Tibial nerve (tissue), 4 donors: ENCODE results near the gene FILIP1. TPM values are rescaled to one million over a fixed set of nuclear protein-coding genes. Genes with fewer than 3 reads are reported as not detected.

ENCODE experiments used
- DNase-seq, 2 donors: peaks; one replicate each; pipeline ENCODE4 v3.0.0-alpha.2; 2019; ENCODE audit warnings: low spot score in 2 of 2
- H3K27ac ChIP-seq, 4 donors: fragments of 200-600 bp; sonication (generic) in 3 of 4; one replicate each; pipeline ENCODE4 v1.5.1; 2017 to 2019; ENCODE audit warnings: mild to moderate bottlenecking in 1 of 4
- H3K27me3 ChIP-seq, 2 donors: fragments of 200-600 bp; sonication (generic) in 1 of 2; one replicate each; pipeline versions ENCODE4 v1.5.1 to v1.6.0; 2017 to 2019
- H3K36me3 ChIP-seq, 3 donors: fragments of 200-600 bp; sonication (generic); one replicate each; pipeline ENCODE4 v1.5.1; 2018 to 2019
- H3K4me1 ChIP-seq, 4 donors: fragments of 200-600 bp; sonication (generic) in 3 of 4; one replicate each; pipeline ENCODE4 v1.5.1; 2017 to 2019
- H3K4me3 ChIP-seq, 4 donors: fragments of 200-600 bp; sonication (generic) in 3 of 4; one replicate each; pipeline ENCODE4 v1.5.1; 2017 to 2019; ENCODE audit warnings: mild to moderate bottlenecking in 1 of 4, moderate library complexity in 1 of 4
- H3K9me3 ChIP-seq, 4 donors: fragments of 200-600 bp; sonication (generic) in 3 of 4; one replicate each; pipeline ENCODE4 v1.5.1; 2017 to 2019
- CTCF ChIP-seq, 5 experiments: fragments of 200-600 bp in 3 of 5; fragments of 450-650 bp in 2 of 5; sonication (generic) in 3 of 5; IDR thresholded peaks; one replicate each; pipeline ENCODE4 v1.5.1; 2016 to 2019; ENCODE audit warnings: antibody characterized with exemption in 5 of 5, mild to moderate bottlenecking in 3 of 5, moderate library complexity in 2 of 5
- EP300 ChIP-seq, 2 donors: sonication (generic); formaldehyde crosslinking; IDR thresholded peaks; one replicate each; pipeline ENCODE4 v1.6.1; 2017; ENCODE audit warnings: antibody characterized with exemption in 2 of 2, mild to moderate bottlenecking in 1 of 2
- POLR2A ChIP-seq, 2 donors: fragments of 450-650 bp; IDR thresholded peaks; one replicate each; pipeline ENCODE4 v1.6.1; 2017; ENCODE audit warnings: antibody characterized with exemption in 2 of 2, mild to moderate bottlenecking in 2 of 2, moderate library complexity in 2 of 2
- WGBS, 2 donors: methylation state at CpG; one replicate each; pipeline ENCODE4 v1.1.5; 2018; 5-methylcytosine and 5-hydroxymethylcytosine counted together
- total RNA-seq, 4 donors: library from RNA; depleted of rRNA; stranded (reverse); fragments of >200 nt; gene quantifications; one replicate each; pipeline ENCODE4 v1.1.0, GENCODE V29; 2016

Gene FILIP1
- total RNA-seq, 4 donors from 2014 or later = 6.0 to 16.3 (median 13.3) TPM

- TF ChIP-seq POLR2A (IDR thresholded peaks at IDR 0.05) (no peak), EP300 (IDR thresholded peaks at IDR 0.05) (no peak), CTCF (IDR thresholded peaks at IDR 0.05) (no peak)
- Histone ChIP-seq H3K27me3 (no peaks in the 10 kb centered on the region), H3K4me1 (no peaks in the 10 kb centered on the region), H3K9me3 (no peaks in the 10 kb centered on the region), H3K27ac (no peak overlapping the region), H3K36me3 (no peaks in the 10 kb centered on the region), H3K4me3 (no peak overlapping the region)
- DNase-seq = no peak
- 36 to 38% methylated on average over 1 of the region's 1 CpG for WGBS, 2 donors
Observed at GRCh38 chr6:75419980-75420379, 73.6 kb downstream of the FILIP1 start.

GRCh38 chr6:75419416-75419815, 74.2 kb downstream of the FILIP1 start:
- Histone ChIP-seq H3K27ac (no peak overlapping the region), H3K27me3 (no peaks in the 10 kb centered on the region), H3K4me1 (no peaks in the 10 kb centered on the region), H3K36me3 (no peaks in the 10 kb centered on the region), H3K4me3 (no peak overlapping the region), H3K9me3 (no peaks in the 10 kb centered on the region)
- DNase-seq = no peak
- no peak for TF ChIP-seq EP300 (IDR thresholded peaks at IDR 0.05)
- no peak for TF ChIP-seq CTCF (IDR thresholded peaks at IDR 0.05)
- TF ChIP-seq POLR2A (IDR thresholded peaks at IDR 0.05) = no peak
- 86 to 93% methylated on average over 3 of the region's 3 CpGs for WGBS, 2 donors

- Histone ChIP-seq H3K4me1 (peaks cover 0 to 7% (median 0%) of the 10 kb centered on the region in 4 donors), H3K9me3 (no peaks in the 10 kb centered on the region), H3K36me3 (no peaks in the 10 kb centered on the region), H3K4me3 (no peak overlapping the region), H3K27me3 (no peaks in the 10 kb centered on the region), H3K27ac (no peak overlapping the region)
- no peak for DNase-seq
- TF ChIP-seq POLR2A (IDR thresholded peaks at IDR 0.05) (no peak), EP300 (IDR thresholded peaks at IDR 0.05) (no peak), CTCF (IDR thresholded peaks at IDR 0.05) (no peak)
Observed at GRCh38 chr6:75418233-75418632, 75.4 kb downstream of the FILIP1 start.

- H3K27me3 ChIP-seq = no peaks in the 10 kb centered on the region
- TF ChIP-seq EP300 (IDR thresholded peaks at IDR 0.05) (no peak), CTCF (IDR thresholded peaks at IDR 0.05) (no peak), POLR2A (IDR thresholded peaks at IDR 0.05) (no peak)
- 52 to 54% methylated on average over 1 of the region's 1 CpG for WGBS, 2 donors
- no peaks in the 10 kb centered on the region for H3K9me3 ChIP-seq
- no peaks in the 10 kb centered on the region for H3K36me3 ChIP-seq
- peaks cover 0 to 15% (median 0%) of the 10 kb centered on the region in 4 donors for H3K4me1 ChIP-seq
- no peak overlapping the region for H3K4me3 ChIP-seq
- DNase-seq = no peak
- H3K27ac ChIP-seq = no peak overlapping the region
Observed at GRCh38 chr6:75416443-75416842, 77.2 kb downstream of the FILIP1 start.

GRCh38 chr6:75415804-75416203, 77.8 kb downstream of the FILIP1 start:
- peaks cover 0 to 15% (median 0%) of the 10 kb centered on the region in 4 donors for H3K4me1 ChIP-seq
- 92 to 97% methylated on average over 1 of the region's 1 CpG for WGBS, 2 donors
- TF ChIP-seq CTCF (IDR thresholded peaks at IDR 0.05) (no peak), EP300 (IDR thresholded peaks at IDR 0.05) (no peak), POLR2A (IDR thresholded peaks at IDR 0.05) (no peak)
- no peak for DNase-seq
- no peak overlapping the region for H3K27ac ChIP-seq
- no peak overlapping the region for H3K4me3 ChIP-seq
- no peaks in the 10 kb centered on the region for H3K36me3 ChIP-seq
- H3K27me3 ChIP-seq = no peaks in the 10 kb centered on the region
- H3K9me3 ChIP-seq = no peaks in the 10 kb centered on the region
